Amygdala (tissue), 56 donors: ENCODE data around the gene GLMN.

Experiments
- DNase-seq, 56 donors: peaks; one replicate each; lab custom pipeline; 2025; lab: John Stamatoyannopoulos, UW

GLMN gene

GRCh38 chr1:92201973-92202372, 96.8 kb downstream of the GLMN start:
- no peak for DNase-seq
